Peyer's patch (tissue), 4 donors: ENCODE data around the gene SCARB1.

Source experiments
- POLR2A ChIP-seq, 2 donors: fragments of 450-650 bp; IDR thresholded peaks; one replicate each; pipeline ENCODE4 v1.5.1; 2017; ENCODE audit warnings: antibody characterized with exemption in 2 of 2, mild to moderate bottlenecking in 2 of 2, moderate library complexity in 2 of 2
- TF ChIP-seq, protein P1 (sequence below), 6 experiments: fragments of 450-650 bp in 4 of 6; fragments of 200-600 bp in 2 of 6; sonication (generic) in 1 of 6; IDR thresholded peaks; one replicate each; pipeline ENCODE4 v1.5.1; 2017 to 2019; ENCODE audit warnings: antibody characterized with exemption in 6 of 6, mild to moderate bottlenecking in 3 of 6, moderate library complexity in 1 of 6

- TF ChIP-seq, protein P1, sequence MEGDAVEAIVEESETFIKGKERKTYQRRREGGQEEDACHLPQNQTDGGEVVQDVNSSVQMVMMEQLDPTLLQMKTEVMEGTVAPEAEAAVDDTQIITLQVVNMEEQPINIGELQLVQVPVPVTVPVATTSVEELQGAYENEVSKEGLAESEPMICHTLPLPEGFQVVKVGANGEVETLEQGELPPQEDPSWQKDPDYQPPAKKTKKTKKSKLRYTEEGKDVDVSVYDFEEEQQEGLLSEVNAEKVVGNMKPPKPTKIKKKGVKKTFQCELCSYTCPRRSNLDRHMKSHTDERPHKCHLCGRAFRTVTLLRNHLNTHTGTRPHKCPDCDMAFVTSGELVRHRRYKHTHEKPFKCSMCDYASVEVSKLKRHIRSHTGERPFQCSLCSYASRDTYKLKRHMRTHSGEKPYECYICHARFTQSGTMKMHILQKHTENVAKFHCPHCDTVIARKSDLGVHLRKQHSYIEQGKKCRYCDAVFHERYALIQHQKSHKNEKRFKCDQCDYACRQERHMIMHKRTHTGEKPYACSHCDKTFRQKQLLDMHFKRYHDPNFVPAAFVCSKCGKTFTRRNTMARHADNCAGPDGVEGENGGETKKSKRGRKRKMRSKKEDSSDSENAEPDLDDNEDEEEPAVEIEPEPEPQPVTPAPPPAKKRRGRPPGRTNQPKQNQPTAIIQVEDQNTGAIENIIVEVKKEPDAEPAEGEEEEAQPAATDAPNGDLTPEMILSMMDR (IDR thresholded peaks at IDR 0.05), result no peak
- no peak for TF ChIP-seq POLR2A (IDR thresholded peaks at IDR 0.05)
Measured at GRCh38 chr12:124744273-124744640, 119.4 kb downstream of the SCARB1 start.
